Activated CD8-positive, alpha-beta T cell treated with anti-CD3 and anti-CD28 coated beads for 36 hours (primary cell): ENCODE measurements around the gene TFF3. TPM values are rescaled to one million over a fixed set of nuclear protein-coding genes. Genes with fewer than 3 reads are reported as not detected.

ENCODE experiments used
- ATAC-seq: fragments of 200-7000 bp; cut with Tn5 transposase; one replicate; pipeline ENCODE4 v1.10.0; 2021; ENCODE audit warnings: mild to moderate bottlenecking, moderate library complexity
- CTCF ChIA-PET: fragments of 350-600 bp; sonication (Branson Sonifier 250); formaldehyde crosslinking; loops from one replicate; lab custom pipeline; 2021; ENCODE audit warnings: antibody characterized with exemption; lab: Charles Lee
- POLR2A ChIA-PET: fragments of 350-600 bp; sonication (Branson Sonifier 250); formaldehyde crosslinking; loops from one replicate; lab custom pipeline; 2021; ENCODE audit warnings: antibody characterized with exemption; lab: Charles Lee
- DNase-seq: peaks from one replicate; pipeline ENCODE4 v3.0.0-alpha.2; 2020
- H3K27ac Mint-ChIP-seq: one replicate; pipeline ENCODE4 v1.8.0; 2021; ENCODE audit warnings: mild to moderate bottlenecking, mixed read lengths
- H3K27me3 Mint-ChIP-seq: one replicate; pipeline ENCODE4 v1.8.0; 2021; ENCODE audit warnings: mixed read lengths
- H3K36me3 Mint-ChIP-seq: one replicate; pipeline ENCODE4 v1.8.0; 2021; ENCODE audit warnings: low read depth, mixed read lengths
- H3K4me1 Mint-ChIP-seq: one replicate; pipeline ENCODE4 v1.8.0; 2021; ENCODE audit warnings: low read depth, mixed read lengths
- H3K4me3 Mint-ChIP-seq: one replicate; pipeline ENCODE4 v1.8.0; 2021; ENCODE audit warnings: mild to moderate bottlenecking, moderate library complexity, mixed read lengths
- H3K9me3 Mint-ChIP-seq: one replicate; pipeline ENCODE4 v1.8.0; 2021; ENCODE audit warnings: mixed read lengths
- CTCF ChIP-seq: fragments of 200-600 bp; IDR thresholded peaks from one replicate; pipeline ENCODE4 v1.8.0; 2022; ENCODE audit warnings: antibody characterized with exemption, mild to moderate bottlenecking
- intact Hi-C: fragments of 100-400 bp; cut with micrococcal nuclease; formaldehyde crosslinking; loops from one replicate; pipeline ENCODE4 v1.10.0; 2022
- total RNA-seq, 2 experiments: library from RNA; stranded (reverse); gene quantifications; one replicate each; pipeline ENCODE4 v1.2.3, GENCODE V29; 2021

TFF3 gene
- total RNA-seq, 2 experiments from 2014 or later: not detected

GRCh38 chr21:42313501-42313969, 1.7 kb downstream of the TFF3 start:
- Mint-ChIP-seq H3K27ac (no peak overlapping the region), H3K36me3 (no peaks in the 10 kb centered on the region), H3K4me1 (no peaks in the 10 kb centered on the region), H3K9me3 (no peaks in the 10 kb centered on the region), H3K4me3 (no peak overlapping the region), H3K27me3 (no peaks in the 10 kb centered on the region)
- intact Hi-C loops: no loop called here
- no peak for DNase-seq
- POLR2A ChIA-PET: interaction anchor here (0.8 kb wide), 1 partner anchor 11 kb away, joined by 3 read pairs; no protein-coding TSS in a partner anchor
- ATAC-seq: no peak
- TF ChIP-seq CTCF: no peak
- CTCF ChIA-PET: no interaction called here

GRCh38 chr21:42312626-42313104, 2.5 kb downstream of the TFF3 start:
- no peaks in the 10 kb centered on the region for H3K36me3 Mint-ChIP-seq
- ATAC-seq (no peak), DNase-seq (no peak)
- intact Hi-C loops: no loop called here
- H3K27me3 Mint-ChIP-seq: no peaks in the 10 kb centered on the region
- POLR2A ChIA-PET: no interaction called here
- CTCF ChIA-PET: interaction anchor here (1.2 to 4.5 kb wide), 2 partner anchors 17 to 25 kb away, joined by 3 to 47 read pairs; no protein-coding TSS in a partner anchor
- H3K9me3 Mint-ChIP-seq: no peaks in the 10 kb centered on the region
- H3K4me3 Mint-ChIP-seq: no peak overlapping the region
- H3K4me1 Mint-ChIP-seq: no peaks in the 10 kb centered on the region
- H3K27ac Mint-ChIP-seq: no peak overlapping the region
- TF ChIP-seq CTCF: no peak

GRCh38 chr21:42311816-42312625, 3.2 kb downstream of the TFF3 start:
- CTCF ChIA-PET: interaction anchor here (0.9 to 4.5 kb wide), 7 partner anchors 16 to 144 kb away, joined by 3 to 47 read pairs (median 7); no protein-coding TSS in a partner anchor
- no peaks in the 10 kb centered on the region for H3K4me1 Mint-ChIP-seq
- POLR2A ChIA-PET: no interaction called here
- no peak for TF ChIP-seq CTCF
- no peak for DNase-seq
- H3K36me3 Mint-ChIP-seq: no peaks in the 10 kb centered on the region
- no peak overlapping the region for H3K4me3 Mint-ChIP-seq
- H3K9me3 Mint-ChIP-seq: no peaks in the 10 kb centered on the region
- no peak overlapping the region for H3K27ac Mint-ChIP-seq
- H3K27me3 Mint-ChIP-seq: no peaks in the 10 kb centered on the region
- intact Hi-C loops: no loop called here
- no peak for ATAC-seq

GRCh38 chr21:42311160-42311559, 4.0 kb downstream of the TFF3 start:
- intact Hi-C loops: no loop called here
- Mint-ChIP-seq H3K4me3 (no peak overlapping the region), H3K27ac (no peak overlapping the region)

More at GRCh38 chr21:42311160-42311559, 4.0 kb downstream of the TFF3 start:
- H3K4me1 Mint-ChIP-seq: peaks cover 2% of the 10 kb centered on the region
- H3K27me3 Mint-ChIP-seq: no peaks in the 10 kb centered on the region
- H3K36me3 Mint-ChIP-seq: no peaks in the 10 kb centered on the region
- ChIA-PET POLR2A (interaction anchor here (0.5 to 1.6 kb wide), 2 partner anchors 16 to 161 kb away, joined by 3 to 5 read pairs; no protein-coding TSS in a partner anchor), CTCF (interaction anchor here (0.8 to 4.5 kb wide), 22 partner anchors 9 to 217 kb away, joined by 3 to 47 read pairs (median 4); partner anchors contain the start of gene SLC37A1)
- TF ChIP-seq CTCF: no peak
- ATAC-seq (no peak), DNase-seq (no peak)
- H3K9me3 Mint-ChIP-seq: no peaks in the 10 kb centered on the region
